ENCODE results near the gene PRSS57.

The PRSS57 gene

GRCh38 chr19:652467-653389, 42.5 kb downstream of the PRSS57 start:
- no peak for DNase-seq (ENCODE audit: low read depth in 2 of 2)

GRCh38 chr19:651991-652390, 43.3 kb downstream of the PRSS57 start:
- DNase-seq (ENCODE audit: low read depth in 2 of 2), result no peak

GRCh38 chr19:651114-651818, 44.0 kb downstream of the PRSS57 start:
- DNase-seq (ENCODE audit: low read depth in 2 of 2), result no peak

- no peak for DNase-seq (ENCODE audit: low read depth in 2 of 2)
Observed at GRCh38 chr19:650121-650520, 45.1 kb downstream of the PRSS57 start.

- no peak for DNase-seq (ENCODE audit: low read depth in 2 of 2)
Observed at GRCh38 chr19:648904-649801, 46.1 kb downstream of the PRSS57 start.

GRCh38 chr19:648305-648704, 46.9 kb downstream of the PRSS57 start:
- DNase-seq (ENCODE audit: low read depth in 2 of 2), result no peak

GRCh38 chr19:647566-648284, 47.5 kb downstream of the PRSS57 start:
- DNase-seq (ENCODE audit: low read depth in 2 of 2), result no peak

- DNase-seq (ENCODE audit: low read depth in 2 of 2), result no peak
Observed at GRCh38 chr19:646779-647565, 48.3 kb downstream of the PRSS57 start.

GRCh38 chr19:645912-646778, 49.1 kb downstream of the PRSS57 start:
- DNase-seq (ENCODE audit: low read depth in 2 of 2), result no peak

GRCh38 chr19:644789-645188, 50.5 kb downstream of the PRSS57 start:
- no peak for DNase-seq (ENCODE audit: low read depth in 2 of 2)

- DNase-seq (ENCODE audit: low read depth in 2 of 2), result no peak
Observed at GRCh38 chr19:644363-644762, 50.9 kb downstream of the PRSS57 start.

- no peak for DNase-seq (ENCODE audit: low read depth in 2 of 2)
Observed at GRCh38 chr19:643736-644135, 51.5 kb downstream of the PRSS57 start.

- no peak for DNase-seq (ENCODE audit: low read depth in 2 of 2)
Observed at GRCh38 chr19:642767-643727, 52.2 kb downstream of the PRSS57 start.

GRCh38 chr19:641702-642101, 53.5 kb downstream of the PRSS57 start:
- no peak for DNase-seq (ENCODE audit: low read depth in 2 of 2)

- DNase-seq (ENCODE audit: low read depth in 2 of 2), result no peak
Observed at GRCh38 chr19:640606-641189, 54.6 kb downstream of the PRSS57 start.

- DNase-seq (ENCODE audit: low read depth in 2 of 2), result no peak
Observed at GRCh38 chr19:640161-640558, 55.1 kb downstream of the PRSS57 start.

- DNase-seq (ENCODE audit: low read depth in 2 of 2), result peak; percentile 93 to 96
Observed at GRCh38 chr19:639253-640160, 55.7 kb downstream of the PRSS57 start, which contains the start of gene FGF22. Gene FGF22, plus strand, starts transcription at chr19:639879. Its CDS starts 47 bp downstream, at chr19:639926.
